Thoracic aorta (tissue), 2 donors: ENCODE measurements around the gene PSMC1. TPM values are rescaled to one million over a fixed set of nuclear protein-coding genes. Genes with fewer than 3 reads are reported as not detected.

Experiments
- ATAC-seq: fragments of 150-250 bp; one replicate; pipeline ENCODE4 v1.8.0; 2017; ENCODE audit warnings: low read depth; ENCODE audit not compliant: insufficient number of reproducible peaks, low FRiP score
- DNase-seq: peaks from one replicate; pipeline ENCODE4 v3.0.0-alpha.2; 2020; ENCODE audit warnings: low spot score
- H3K27ac ChIP-seq, 2 donors: fragments of 200-600 bp; sonication (generic); 1 replicate in 1 of 2; 2 replicates in 1 of 2; pipeline ENCODE4 v1.5.1; 2016; ENCODE audit warnings: mild to moderate bottlenecking in 2 of 2, moderate library complexity in 2 of 2
- H3K27me3 ChIP-seq: fragments of 200-600 bp; sonication (generic); replicated peaks from 2 replicates; pipeline ENCODE4 v1.6.0; 2016; ENCODE audit warnings: mild to moderate bottlenecking; ENCODE audit not compliant: insufficient read depth
- H3K36me3 ChIP-seq: fragments of 200-600 bp; sonication (generic); one replicate; pipeline ENCODE4 v1.5.1; 2016
- H3K4me1 ChIP-seq, 2 donors: fragments of 200-600 bp; sonication (generic); 1 replicate in 1 of 2; 2 replicates in 1 of 2; pipeline versions ENCODE4 v1.5.1 to v1.6.0; 2016; ENCODE audit warnings: low read depth in 2 of 2, mild to moderate bottlenecking in 1 of 2; ENCODE audit not compliant: control insufficient read depth in 1 of 2
- H3K4me3 ChIP-seq: fragments of 200-600 bp; sonication (generic); 2 replicates; pipeline ENCODE4 v1.5.1; 2016; ENCODE audit warnings: mild to moderate bottlenecking
- H3K9me3 ChIP-seq: fragments of 200-600 bp; sonication (generic); 2 replicates; pipeline ENCODE4 v1.5.1; 2016
- CTCF ChIP-seq: fragments of 200-600 bp; sonication (generic); IDR thresholded peaks from one replicate; pipeline ENCODE4 v1.5.1; 2019; ENCODE audit warnings: antibody characterized with exemption
- total RNA-seq, 2 donors: library from RNA; depleted of rRNA; stranded (reverse); fragments of >200 nt; gene quantifications; one replicate each; pipeline versions ENCODE4 v1.1.0 to v1.2.3, GENCODE V29; 2016

PSMC1 gene
- total RNA-seq, 2 donors from 2014 or later: 95.7 to 112 TPM

GRCh38 chr14:90281756-90282155 lies 25.4 kb downstream of the PSMC1 start:
- Histone ChIP-seq H3K36me3 (peaks cover 40% of the 10 kb centered on the region), H3K4me1 (no peaks in the 10 kb centered on the region), H3K27me3 (no peaks in the 10 kb centered on the region), H3K4me3 (no peak overlapping the region), H3K27ac (peak overlapping the region in 1 of 2 donors; percentile 16), H3K9me3 (no peaks in the 10 kb centered on the region)
- no peak for TF ChIP-seq CTCF
- no peak for ATAC-seq
- no peak for DNase-seq

GRCh38 chr14:90287791-90288190 lies 31.4 kb downstream of the PSMC1 start:
- Histone ChIP-seq H3K4me3 (no peak overlapping the region), H3K4me1 (no peaks in the 10 kb centered on the region), H3K27ac (no peak overlapping the region), H3K27me3 (no peaks in the 10 kb centered on the region), H3K9me3 (no peaks in the 10 kb centered on the region), H3K36me3 (peaks cover 44% of the 10 kb centered on the region)
- TF ChIP-seq CTCF: no peak
- DNase-seq (no peak), ATAC-seq (no peak)

DNA sequence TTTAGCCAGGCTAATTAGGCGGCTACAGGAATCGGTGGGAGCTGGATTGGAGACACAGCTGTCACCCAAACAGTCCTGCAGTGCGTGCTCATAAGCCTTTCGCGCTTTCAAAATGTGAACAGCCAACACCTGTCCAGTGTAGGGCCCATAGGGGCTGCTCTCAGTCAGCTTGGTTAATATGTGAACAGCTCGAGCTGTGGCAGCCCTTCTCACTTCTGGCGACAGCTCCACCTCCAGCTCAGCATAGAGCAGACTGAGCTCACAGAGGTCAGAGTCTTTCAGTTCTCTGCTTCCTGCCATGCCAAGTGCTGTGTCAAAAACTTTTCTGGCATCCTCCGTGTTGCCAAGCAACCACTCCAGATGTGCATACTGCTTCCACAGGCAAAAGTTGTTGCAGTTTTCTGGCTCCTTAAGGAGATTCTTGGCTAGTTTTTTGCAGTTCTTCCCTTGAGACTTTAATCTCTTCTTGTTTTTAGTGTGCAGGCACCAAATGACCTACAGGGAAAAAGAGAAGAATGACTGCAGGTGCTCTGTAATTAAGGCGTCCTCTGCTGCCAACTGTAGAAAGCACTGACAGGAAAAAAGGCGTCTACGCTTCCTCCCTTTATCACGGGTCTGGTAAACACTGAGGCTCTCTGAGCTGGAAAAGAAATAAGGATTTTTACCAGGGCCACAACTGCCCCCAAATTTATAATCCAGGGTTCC lies 32.5 kb downstream of the PSMC1 start:
- peaks cover 41% of the 10 kb centered on the region for H3K36me3 ChIP-seq
- H3K27ac ChIP-seq: no peak overlapping the region
- ATAC-seq: no peak

GRCh38 chr14:90290337-90291011 lies 34.1 kb downstream of the PSMC1 start:
- ATAC-seq (no peak), DNase-seq (no peak)
- H3K4me1 ChIP-seq: peaks cover under 1 to 2% of the 10 kb centered on the region in 2 donors
- H3K27me3 ChIP-seq: no peaks in the 10 kb centered on the region
- no peak overlapping the region for H3K27ac ChIP-seq
- peaks cover 38% of the 10 kb centered on the region for H3K36me3 ChIP-seq
- TF ChIP-seq CTCF: no peak
- H3K4me3 ChIP-seq: no peak overlapping the region
- no peaks in the 10 kb centered on the region for H3K9me3 ChIP-seq

More for the DNA sequence above, 32.5 kb downstream of the PSMC1 start:
- no peaks in the 10 kb centered on the region for H3K27me3 ChIP-seq
- no peaks in the 10 kb centered on the region for H3K4me1 ChIP-seq
- no peak for DNase-seq
- TF ChIP-seq CTCF: no peak
- H3K9me3 ChIP-seq: no peaks in the 10 kb centered on the region
- H3K4me3 ChIP-seq: no peak overlapping the region

DNA sequence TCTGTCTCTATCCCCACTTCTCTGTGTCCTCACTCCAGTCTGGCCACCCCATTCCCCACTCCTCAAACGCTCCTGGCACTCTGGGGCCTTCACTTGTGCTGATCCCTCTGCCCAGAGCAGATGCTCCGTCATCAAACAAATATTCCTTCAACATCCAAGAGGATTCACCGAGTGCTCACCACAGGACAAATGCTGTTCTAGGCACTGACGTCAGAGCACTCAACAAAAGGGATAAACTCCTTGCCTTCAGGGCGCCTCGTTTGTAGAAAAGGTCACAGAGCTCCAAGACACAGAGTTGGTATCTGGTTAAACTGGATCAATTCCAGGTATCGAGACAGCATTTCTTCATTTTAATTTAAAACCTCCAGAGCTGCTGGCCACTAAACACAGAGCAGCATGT lies 35.3 kb downstream of the PSMC1 start:
- Histone ChIP-seq H3K4me3 (no peak overlapping the region), H3K9me3 (no peaks in the 10 kb centered on the region), H3K27ac (no peak overlapping the region), H3K36me3 (peaks cover 31% of the 10 kb centered on the region), H3K4me1 (peaks cover 7 to 10% of the 10 kb centered on the region in 2 donors), H3K27me3 (no peaks in the 10 kb centered on the region)
- ATAC-seq (no peak), DNase-seq (no peak)
- TF ChIP-seq CTCF: no peak
